Testis (tissue), 2 donors: ENCODE results near the gene DES.

Experiments used
- POLR2A ChIP-seq: fragments of 450-650 bp; IDR thresholded peaks from one replicate; pipeline ENCODE4 v1.6.1; 2017; ENCODE audit warnings: antibody characterized with exemption, mild to moderate bottlenecking, moderate library complexity
- TF ChIP-seq, protein P1 (sequence below), 3 experiments: fragments of 450-650 bp in 2 of 3; fragments of 200-600 bp in 1 of 3; sonication (generic) in 1 of 3; IDR thresholded peaks; one replicate each; pipeline ENCODE4 v1.5.1; 2016 to 2019; ENCODE audit warnings: antibody characterized with exemption in 3 of 3, mild to moderate bottlenecking in 2 of 3, moderate library complexity in 1 of 3

DNA sequence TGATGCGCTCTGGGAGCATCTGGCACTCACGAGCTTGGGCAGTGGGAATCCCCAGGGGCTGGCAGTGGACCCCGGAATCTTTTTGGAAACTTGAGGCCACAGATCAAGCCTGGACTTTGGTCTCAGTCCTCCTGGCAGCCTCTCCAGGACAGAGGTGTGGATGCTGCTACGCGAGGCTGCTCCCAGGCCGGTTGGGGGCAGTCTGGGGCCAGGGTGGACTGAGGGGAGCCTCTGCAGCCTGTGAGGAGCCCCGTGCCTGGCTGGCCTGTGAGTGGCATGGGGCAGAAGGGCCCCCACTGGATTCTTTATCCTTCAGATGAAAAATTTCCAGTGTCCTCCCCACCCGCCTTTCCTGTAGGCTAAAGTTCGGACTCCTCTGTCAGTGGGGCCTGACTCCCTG, 12.7 kb upstream of the DES start:
- TF ChIP-seq, protein P1, sequence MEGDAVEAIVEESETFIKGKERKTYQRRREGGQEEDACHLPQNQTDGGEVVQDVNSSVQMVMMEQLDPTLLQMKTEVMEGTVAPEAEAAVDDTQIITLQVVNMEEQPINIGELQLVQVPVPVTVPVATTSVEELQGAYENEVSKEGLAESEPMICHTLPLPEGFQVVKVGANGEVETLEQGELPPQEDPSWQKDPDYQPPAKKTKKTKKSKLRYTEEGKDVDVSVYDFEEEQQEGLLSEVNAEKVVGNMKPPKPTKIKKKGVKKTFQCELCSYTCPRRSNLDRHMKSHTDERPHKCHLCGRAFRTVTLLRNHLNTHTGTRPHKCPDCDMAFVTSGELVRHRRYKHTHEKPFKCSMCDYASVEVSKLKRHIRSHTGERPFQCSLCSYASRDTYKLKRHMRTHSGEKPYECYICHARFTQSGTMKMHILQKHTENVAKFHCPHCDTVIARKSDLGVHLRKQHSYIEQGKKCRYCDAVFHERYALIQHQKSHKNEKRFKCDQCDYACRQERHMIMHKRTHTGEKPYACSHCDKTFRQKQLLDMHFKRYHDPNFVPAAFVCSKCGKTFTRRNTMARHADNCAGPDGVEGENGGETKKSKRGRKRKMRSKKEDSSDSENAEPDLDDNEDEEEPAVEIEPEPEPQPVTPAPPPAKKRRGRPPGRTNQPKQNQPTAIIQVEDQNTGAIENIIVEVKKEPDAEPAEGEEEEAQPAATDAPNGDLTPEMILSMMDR (IDR thresholded peaks at IDR 0.05), result no peak
- no peak for TF ChIP-seq POLR2A
